K562 (cell line): ENCODE results near the gene COX6B2. TPM values are rescaled to one million over a fixed set of nuclear protein-coding genes. Genes with fewer than 3 reads are reported as not detected.
A peak's percentile ranks its signal among the peaks of the same experiment; 100 is the strongest.

ENCODE experiments used
- CTBP1 ChIP-seq: fragments of 450-650 bp; IDR thresholded peaks from 2 replicates; pipeline ENCODE4 v1.6.1; 2016; ENCODE audit warnings: borderline replicate concordance
- DACH1 ChIP-seq: fragments of 450-650 bp; IDR thresholded peaks from 2 replicates; pipeline ENCODE4 v1.6.1; 2018; ENCODE audit not compliant: partially characterized antibody
- EP300 ChIP-seq: IDR thresholded peaks from 2 replicates; pipeline ENCODE4 v1.6.1; 2012; ENCODE audit warnings: low read length, improper control_type of control experiment
- ILK ChIP-seq: fragments of 450-650 bp; IDR thresholded peaks from 2 replicates; pipeline ENCODE4 v1.6.1; 2016; ENCODE audit warnings: missing genetic modification characterization, low read depth, mild to moderate bottlenecking, missing compliant biosample characterization, moderate library complexity, borderline replicate concordance
- MED1 ChIP-seq: sonication (generic); formaldehyde crosslinking; IDR thresholded peaks from 2 replicates; pipeline ENCODE4 v1.8.1; 2023; ENCODE audit warnings: missing genetic modification reagents, borderline replicate concordance
- PHF20 ChIP-seq: fragments of 450-650 bp; IDR thresholded peaks from 2 replicates; pipeline ENCODE4 v1.6.1; 2018; ENCODE audit not compliant: partially characterized antibody
- POLR2AphosphoS2 ChIP-seq: IDR thresholded peaks from 2 replicates; pipeline ENCODE4 v1.6.1; 2012; ENCODE audit warnings: low read length, improper control_type of control experiment
- RBM39 ChIP-seq: fragments of 200-400 bp; formaldehyde crosslinking; optimal IDR thresholded peaks from 2 replicates; pipeline ENCODE3; 2018; ENCODE audit warnings: low read depth, low read length
- RERE ChIP-seq: sonication (generic); formaldehyde crosslinking; IDR thresholded peaks from 2 replicates; pipeline ENCODE4 v1.8.0; 2023; ENCODE audit warnings: missing genetic modification reagents, mild to moderate bottlenecking, borderline replicate concordance
- SMARCA5 ChIP-seq: fragments of 450-650 bp; IDR thresholded peaks from 2 replicates; pipeline ENCODE4 v1.6.1; 2016
- SRSF9 ChIP-seq: fragments of 200-400 bp; formaldehyde crosslinking; IDR thresholded peaks from 2 replicates; pipeline ENCODE4 v1.6.1; 2017; ENCODE audit warnings: low read depth, low read length, borderline replicate concordance
- SUPT5H ChIP-seq: fragments of 450-650 bp; IDR thresholded peaks from 2 replicates; pipeline ENCODE4 v1.6.1; 2016
- TAF1 ChIP-seq: IDR thresholded peaks from 2 replicates; pipeline ENCODE4 v1.6.1; 2011; ENCODE audit warnings: mild to moderate bottlenecking, low read length, moderate library complexity; ENCODE audit not compliant: insufficient read depth, control insufficient read depth, severe bottlenecking; ENCODE audit errors: extremely low read depth
- ZBTB33 ChIP-seq: sonication (generic); formaldehyde crosslinking; IDR thresholded peaks from 2 replicates; pipeline ENCODE4 v1.8.1; 2023; ENCODE audit warnings: mild to moderate bottlenecking, missing genetic modification reagents
- ZC3H11A ChIP-seq: IDR thresholded peaks from 2 replicates; pipeline ENCODE4 v1.6.1; 2012; ENCODE audit warnings: low read depth, low read length, improper control_type of control experiment
- ZNF41 ChIP-seq: fragments of 250-450 bp; sonication (Bioruptor Pico); conservative IDR thresholded peaks from 2 replicates; pipeline ENCODE4 v1.4.0; 2020; ENCODE audit warnings: mild to moderate bottlenecking
- polyA plus RNA-seq, 8 experiments: library from polyadenylated mRNA; depleted of rRNA in 4 of 8; stranded (reverse) in 5 of 8; unstranded in 3 of 8; fragments of >200 nt; fragmentation: Nextera tagmentation in 2 of 8; fragmentation: Illumina TruSeq in 1 of 8; extraction: Ambion mirVana in 2 of 8; extraction: Trizol in 1 of 8; gene quantifications; 2 replicates each; pipeline versions ENCODE4 v1.2.1 to v1.2.3, GENCODE V29; 2011 to 2014; ENCODE audit warnings: inconsistent platforms in 1 of 8, missing spikeins in 1 of 8
- total RNA-seq, 7 experiments: library from RNA; depleted of rRNA in 6 of 7; stranded (reverse); fragments of >200 nt in 6 of 7; fragmentation: Illumina TruSeq in 2 of 7; extraction: Trizol in 2 of 7; gene quantifications; 2 replicates each; pipeline versions ENCODE4 v1.2.1 to v1.2.3, GENCODE V29; 2011 to 2021; ENCODE audit warnings: low replicate concordance in 1 of 7
- TF ChIP-seq, protein P1 (sequence below): conservative IDR thresholded peaks from 2 replicates; pipeline ENCODE4 v1.6.1; 2011; ENCODE audit warnings: low read depth, mild to moderate bottlenecking, low read length; ENCODE audit not compliant: control insufficient read depth

The COX6B2 gene
- total and polyA plus RNA-seq, 9 of the 15 experiments (the other 6 are each of a cell fraction or from before 2014, with no cell fraction given), result 0.40 to 2.5 (median 0.83) TPM

- TF ChIP-seq ZNF41 (CRISPR knock-in tag) (no peak), RERE (no peak), TAF1 (peak; percentile 27), SRSF9 (no peak), SUPT5H (peak; percentile 46; the same call in 1 of the 2 replicates), DACH1 (no peak), EP300 (no peak), ZBTB33 (CRISPR knock-in tag) (no peak), ILK (no peak), ZC3H11A (no peak), SMARCA5 (no peak), PHF20 (no peak), POLR2AphosphoS2 (0 out of 2 replicates have a peak, but pooled peaks have one; percentile 64), CTBP1 (0 out of 2 replicates have a peak, but pooled peaks have one; percentile 19), MED1 (CRISPR knock-in tag) (no peak), RBM39 (peak; percentile 12)
- TF ChIP-seq, protein P1, sequence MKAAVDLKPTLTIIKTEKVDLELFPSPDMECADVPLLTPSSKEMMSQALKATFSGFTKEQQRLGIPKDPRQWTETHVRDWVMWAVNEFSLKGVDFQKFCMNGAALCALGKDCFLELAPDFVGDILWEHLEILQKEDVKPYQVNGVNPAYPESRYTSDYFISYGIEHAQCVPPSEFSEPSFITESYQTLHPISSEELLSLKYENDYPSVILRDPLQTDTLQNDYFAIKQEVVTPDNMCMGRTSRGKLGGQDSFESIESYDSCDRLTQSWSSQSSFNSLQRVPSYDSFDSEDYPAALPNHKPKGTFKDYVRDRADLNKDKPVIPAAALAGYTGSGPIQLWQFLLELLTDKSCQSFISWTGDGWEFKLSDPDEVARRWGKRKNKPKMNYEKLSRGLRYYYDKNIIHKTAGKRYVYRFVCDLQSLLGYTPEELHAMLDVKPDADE, result 0 out of 2 replicates have a peak, but pooled peaks have one; percentile 26
Measured at GRCh38 chr19:55390461-55390880, 36.0 kb upstream of the COX6B2 start (continued).
